SU-DHL-6 (cell line): Measurements from ENCODE around the gene THAP11.

Experiments used
- H2AFZ ChIP-seq: fragments of 200-600 bp; sonication (generic); 2 replicates; pipeline ENCODE4 v1.6.1; 2014; ENCODE audit warnings: low read depth, mild to moderate bottlenecking, moderate library complexity, mixed read lengths, antibody characterized with exemption, low read length; ENCODE audit not compliant: severe bottlenecking
- H3F3A ChIP-seq: fragments of 200-600 bp; shearing (Covaris generic); 2 replicates; pipeline ENCODE4 v1.6.0; 2016; ENCODE audit warnings: antibody characterized with exemption, mild to moderate bottlenecking; ENCODE audit not compliant: insufficient read depth
- H3K27ac ChIP-seq: fragments of 200-600 bp; sonication (generic); 2 replicates; pipeline ENCODE4 v1.5.1; 2016; ENCODE audit warnings: low read depth, mild to moderate bottlenecking, low read length, moderate library complexity, mixed read lengths
- H3K27me3 ChIP-seq: fragments of 200-600 bp; sonication (generic), shearing (Covaris generic); 2 replicates; pipeline ENCODE4 v1.6.0; 2014; ENCODE audit warnings: mild to moderate bottlenecking, low read length
- H3K36me3 ChIP-seq: fragments of 200-600 bp; sonication (generic); 2 replicates; pipeline ENCODE4 v1.6.1; 2014; ENCODE audit warnings: mild to moderate bottlenecking, low read length, mixed read lengths
- H3K4me2 ChIP-seq: fragments of 300-600, 200-600 bp; shearing (Covaris generic), sonication (generic); 2 replicates; pipeline ENCODE4 v1.6.0; 2014; ENCODE audit warnings: low read length, low read depth, mild to moderate bottlenecking; ENCODE audit not compliant: poor library complexity, severe bottlenecking
- H3K4me3 ChIP-seq: fragments of 200-600 bp; sonication (generic); 2 replicates; pipeline ENCODE4 v1.5.1; 2014; ENCODE audit warnings: antibody characterized with exemption, low read length, mild to moderate bottlenecking, mixed read lengths; ENCODE audit not compliant: insufficient read depth, poor library complexity, severe bottlenecking
- H3K79me2 ChIP-seq: fragments of 200-600 bp; sonication (generic); 2 replicates; pipeline ENCODE4 v1.6.1; 2014; ENCODE audit warnings: mild to moderate bottlenecking, low read length, moderate library complexity; ENCODE audit not compliant: insufficient read depth
- H3K9ac ChIP-seq: fragments of 200-600 bp; sonication (generic); 2 replicates; pipeline ENCODE4 v1.7.0; 2014; ENCODE audit warnings: mild to moderate bottlenecking, low read length
- H3K9me2 ChIP-seq: fragments of 200-600 bp; sonication (generic); replicated peaks from 2 replicates; pipeline ENCODE4 v1.6.1; 2014; ENCODE audit warnings: low read length; ENCODE audit not compliant: insufficient read depth
- H3K9me3 ChIP-seq: fragments of 200-600 bp; sonication (generic); 2 replicates; pipeline ENCODE4 v1.6.1; 2014; ENCODE audit warnings: low read length, mixed read lengths; ENCODE audit not compliant: insufficient read depth
- H4K20me1 ChIP-seq: fragments of 200-600 bp; sonication (generic); 2 replicates; pipeline ENCODE4 v1.6.1; 2014; ENCODE audit warnings: low read depth, mild to moderate bottlenecking, antibody characterized with exemption, low read length, moderate library complexity, mixed read lengths
- EZH2phosphoT487 ChIP-seq: fragments of 200-600 bp; sonication (generic), shearing (Covaris generic); conservative IDR thresholded peaks from 2 replicates; pipeline ENCODE4 v1.6.1; 2018; ENCODE audit warnings: mild to moderate bottlenecking, antibody characterized with exemption, low read length, moderate library complexity, mixed read lengths
- TF ChIP-seq, protein P1 (sequence below): fragments of 200-600 bp; sonication (generic); IDR thresholded peaks from one replicate; pipeline ENCODE4 v1.5.1; 2017; ENCODE audit warnings: antibody characterized with exemption, mild to moderate bottlenecking, low read length, moderate library complexity; ENCODE audit not compliant: insufficient read depth, poor library complexity, severe bottlenecking

Gene THAP11

DNA sequence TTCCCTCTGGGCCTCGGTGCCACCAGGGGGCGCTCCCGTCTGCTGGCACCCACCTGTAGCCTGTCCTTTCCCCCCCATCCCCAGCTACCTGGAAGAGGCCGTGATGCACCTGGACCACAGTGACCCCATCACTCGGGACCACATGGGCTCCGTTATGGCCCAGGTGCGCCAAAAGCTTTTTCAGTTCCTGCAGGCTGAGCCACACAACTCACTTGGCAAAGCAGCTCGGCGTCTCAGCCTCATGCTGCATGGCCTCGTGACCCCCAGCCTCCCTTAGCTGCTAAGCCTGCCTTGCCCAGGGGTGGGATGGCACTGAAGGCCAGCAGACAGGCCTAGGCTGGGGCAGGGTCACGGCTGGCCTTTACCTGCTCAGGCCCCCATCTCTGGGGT lies 41.7 kb downstream of the THAP11 start:
- Histone ChIP-seq H3K79me2 (no peaks in the 10 kb centered on the region), H3F3A (no peaks in the 10 kb centered on the region; the same call in 1 of the 2 replicates), H3K9me3 (no peaks in the 10 kb centered on the region), H3K27me3 (no peaks in the 10 kb centered on the region), H3K4me2 (no peak overlapping the region), H3K9me2 (no peaks in the 10 kb centered on the region), H4K20me1 (no peaks in the 10 kb centered on the region), H2AFZ (no peak overlapping the region), H3K36me3 (no peaks in the 10 kb centered on the region), H3K9ac (no peak overlapping the region), H3K4me3 (no peak overlapping the region), H3K27ac (no peak overlapping the region)
- TF ChIP-seq EZH2phosphoT487, result no peak
- TF ChIP-seq, protein P1, sequence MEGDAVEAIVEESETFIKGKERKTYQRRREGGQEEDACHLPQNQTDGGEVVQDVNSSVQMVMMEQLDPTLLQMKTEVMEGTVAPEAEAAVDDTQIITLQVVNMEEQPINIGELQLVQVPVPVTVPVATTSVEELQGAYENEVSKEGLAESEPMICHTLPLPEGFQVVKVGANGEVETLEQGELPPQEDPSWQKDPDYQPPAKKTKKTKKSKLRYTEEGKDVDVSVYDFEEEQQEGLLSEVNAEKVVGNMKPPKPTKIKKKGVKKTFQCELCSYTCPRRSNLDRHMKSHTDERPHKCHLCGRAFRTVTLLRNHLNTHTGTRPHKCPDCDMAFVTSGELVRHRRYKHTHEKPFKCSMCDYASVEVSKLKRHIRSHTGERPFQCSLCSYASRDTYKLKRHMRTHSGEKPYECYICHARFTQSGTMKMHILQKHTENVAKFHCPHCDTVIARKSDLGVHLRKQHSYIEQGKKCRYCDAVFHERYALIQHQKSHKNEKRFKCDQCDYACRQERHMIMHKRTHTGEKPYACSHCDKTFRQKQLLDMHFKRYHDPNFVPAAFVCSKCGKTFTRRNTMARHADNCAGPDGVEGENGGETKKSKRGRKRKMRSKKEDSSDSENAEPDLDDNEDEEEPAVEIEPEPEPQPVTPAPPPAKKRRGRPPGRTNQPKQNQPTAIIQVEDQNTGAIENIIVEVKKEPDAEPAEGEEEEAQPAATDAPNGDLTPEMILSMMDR, result peak; percentile 85

DNA sequence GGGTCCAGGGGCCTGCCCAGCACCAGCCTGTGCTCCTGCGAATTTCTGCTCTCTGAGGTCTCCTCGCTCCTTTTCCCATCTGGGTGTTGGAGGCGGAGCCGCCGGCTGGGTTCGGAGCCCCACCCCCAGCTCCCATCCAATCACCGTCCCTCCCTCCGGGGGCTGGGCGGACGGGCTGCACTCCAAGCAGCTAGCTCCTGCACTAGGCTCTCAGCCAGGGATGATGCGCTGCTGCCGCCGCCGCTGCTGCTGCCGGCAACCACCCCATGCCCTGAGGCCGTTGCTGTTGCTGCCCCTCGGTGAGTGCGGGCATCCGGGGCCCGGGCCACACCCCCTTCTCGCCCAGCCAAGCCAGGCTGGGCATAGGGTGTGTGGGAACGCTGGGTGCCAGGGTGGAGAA lies 42.6 kb downstream of the THAP11 start, which contains the start of gene NRN1L:
TSS of gene NRN1L (plus strand) at position 202 of the 400 bp plus-strand sequence. CDS start at position 221, 19 bp downstream.
- H3K9me3 ChIP-seq, result no peaks in the 10 kb centered on the region
- H3K79me2 ChIP-seq, result no peaks in the 10 kb centered on the region
- H3K27ac ChIP-seq, result no peak within 1 kb of the TSS
- no peaks in the 10 kb centered on the region for H3K9me2 ChIP-seq
- H4K20me1 ChIP-seq, result no peaks in the 10 kb centered on the region
- no peak within 1 kb of the TSS for H3K4me2 ChIP-seq
- no peaks in the 10 kb centered on the region for H3K27me3 ChIP-seq
- H3K9ac ChIP-seq, result no peak within 1 kb of the TSS
- no peaks in the 10 kb centered on the region for H3K36me3 ChIP-seq
- H3K4me3 ChIP-seq, result no peak within 1 kb of the TSS
- H2AFZ ChIP-seq, result no peak within 1 kb of the TSS
- no peaks in the 10 kb centered on the region; the same call in 1 of the 2 replicates for H3F3A ChIP-seq
- no peak for TF ChIP-seq EZH2phosphoT487
- TF ChIP-seq, protein P1, result no peak

DNA sequence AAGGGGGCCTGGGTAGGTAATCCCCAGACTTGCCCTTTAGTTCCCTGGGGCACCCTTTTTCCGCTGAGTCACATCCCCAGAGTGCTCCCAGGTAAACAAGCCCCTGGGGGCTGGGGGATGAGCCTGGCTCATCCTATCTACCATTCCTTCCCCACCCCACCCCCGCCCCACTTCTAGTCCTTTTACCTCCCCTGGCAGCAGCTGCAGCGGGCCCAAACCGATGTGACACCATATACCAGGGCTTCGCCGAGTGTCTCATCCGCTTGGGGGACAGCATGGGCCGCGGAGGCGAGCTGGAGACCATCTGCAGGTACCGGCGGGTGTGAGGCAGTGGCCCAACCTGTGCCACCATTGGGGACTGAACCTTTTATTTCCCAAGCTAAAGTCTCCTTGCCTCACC lies 43.4 kb downstream of the THAP11 start:
- H3K4me2 ChIP-seq, result no peak overlapping the region
- no peaks in the 10 kb centered on the region; the same call in 1 of the 2 replicates for H3F3A ChIP-seq
- TF ChIP-seq EZH2phosphoT487, result no peak
- TF ChIP-seq, protein P1, result no peak
- H3K9me3 ChIP-seq, result no peaks in the 10 kb centered on the region
- H3K27ac ChIP-seq, result no peak overlapping the region
- H3K4me3 ChIP-seq, result no peak overlapping the region
- no peak overlapping the region for H2AFZ ChIP-seq
- H4K20me1 ChIP-seq, result no peaks in the 10 kb centered on the region
- H3K36me3 ChIP-seq, result no peaks in the 10 kb centered on the region
- H3K79me2 ChIP-seq, result no peaks in the 10 kb centered on the region
- no peaks in the 10 kb centered on the region for H3K27me3 ChIP-seq
- H3K9ac ChIP-seq, result no peak overlapping the region
- no peaks in the 10 kb centered on the region for H3K9me2 ChIP-seq

DNA sequence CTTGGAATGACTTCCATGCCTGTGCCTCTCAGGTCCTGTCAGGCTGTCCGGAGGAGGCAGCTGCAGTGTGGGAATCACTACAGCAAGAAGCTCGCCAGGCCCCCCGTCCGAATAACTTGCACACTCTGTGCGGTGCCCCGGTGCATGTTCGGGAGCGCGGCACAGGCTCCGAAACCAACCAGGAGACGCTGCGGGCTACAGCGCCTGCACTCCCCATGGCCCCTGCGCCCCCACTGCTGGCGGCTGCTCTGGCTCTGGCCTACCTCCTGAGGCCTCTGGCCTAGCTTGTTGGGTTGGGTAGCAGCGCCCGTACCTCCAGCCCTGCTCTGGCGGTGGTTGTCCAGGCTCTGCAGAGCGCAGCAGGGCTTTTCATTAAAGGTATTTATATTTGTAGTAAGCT lies 43.9 kb downstream of the THAP11 start:
- Histone ChIP-seq H3K4me3 (no peak overlapping the region), H3K9me3 (no peaks in the 10 kb centered on the region), H3F3A (no peaks in the 10 kb centered on the region; the same call in 1 of the 2 replicates), H3K79me2 (no peaks in the 10 kb centered on the region), H3K9ac (no peak overlapping the region), H3K36me3 (no peaks in the 10 kb centered on the region), H3K9me2 (no peaks in the 10 kb centered on the region), H3K4me2 (no peak overlapping the region), H3K27me3 (no peaks in the 10 kb centered on the region), H4K20me1 (no peaks in the 10 kb centered on the region), H2AFZ (no peak overlapping the region), H3K27ac (no peak overlapping the region)
- no peak for TF ChIP-seq EZH2phosphoT487
- TF ChIP-seq, protein P1, result no peak
